ENCODE results near the gene MYRIP. TPM values are rescaled to one million over a fixed set of nuclear protein-coding genes. Genes with fewer than 3 reads are reported as not detected.

MYRIP gene
- total and polyA plus RNA-seq, 4 donors = 0.98 to 11.7 (median 6.8) TPM

GRCh38 chr3:40012381-40012780, 203.0 kb downstream of the MYRIP start (continued):
- no peak for TF ChIP-seq ZBTB33 (IDR thresholded peaks at IDR 0.05)

DNA sequence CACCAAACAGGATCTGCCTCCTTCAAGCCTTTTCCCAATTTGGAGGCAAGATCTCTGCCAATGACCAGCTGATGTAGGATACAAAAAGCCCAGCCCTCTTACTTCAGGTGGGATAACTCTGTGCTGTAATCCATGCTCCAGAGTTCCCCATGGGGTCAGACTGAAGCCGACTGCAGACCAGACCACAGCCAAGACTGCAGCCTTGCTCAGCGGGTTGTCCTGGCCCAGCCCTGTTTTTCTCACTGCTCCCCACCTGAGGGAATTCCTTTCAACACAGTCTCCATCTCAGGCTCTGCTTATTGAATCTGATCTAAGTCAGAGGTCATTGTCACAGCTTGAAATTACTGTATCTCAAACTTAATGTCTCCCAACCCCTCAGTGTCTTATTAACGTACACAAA, 207.0 kb downstream of the MYRIP start:
- no peaks in the 10 kb centered on the region for H3K9me3 ChIP-seq (ENCODE audit: control insufficient read depth in 4 of 4, low read length in 3 of 4)
- no peak overlapping the region for H3K27ac ChIP-seq (ENCODE audit: low read depth in 1 of 2, low read length in 2 of 2)
- H3K9ac ChIP-seq (ENCODE audit: low read depth in 1 of 2, low read length in 2 of 2) = no peak overlapping the region
- no peaks in the 10 kb centered on the region for H3K4me1 ChIP-seq (ENCODE audit: control insufficient read depth in 4 of 4, insufficient read depth in 4 of 4, low read length in 3 of 4)
- peaks cover 0 to 6% (median 0%) of the 10 kb centered on the region in 4 donors for H3K36me3 ChIP-seq (ENCODE audit: control insufficient read depth in 4 of 4, insufficient read depth in 3 of 4, low read depth in 1 of 4, low read length in 3 of 4)
- no peaks in the 10 kb centered on the region for H3K27me3 ChIP-seq (ENCODE audit: control insufficient read depth in 4 of 4, insufficient read depth in 4 of 4, low read length in 3 of 4)
- no peak overlapping the region for H3K4me3 ChIP-seq (ENCODE audit: low read depth in 1 of 3, low read length in 3 of 3)
- WGBS = 65% methylated on average over 3 of the region's 3 CpGs
- TF ChIP-seq FOXA1 (IDR thresholded peaks at IDR 0.05) = no peak
- TF ChIP-seq, protein P1, sequence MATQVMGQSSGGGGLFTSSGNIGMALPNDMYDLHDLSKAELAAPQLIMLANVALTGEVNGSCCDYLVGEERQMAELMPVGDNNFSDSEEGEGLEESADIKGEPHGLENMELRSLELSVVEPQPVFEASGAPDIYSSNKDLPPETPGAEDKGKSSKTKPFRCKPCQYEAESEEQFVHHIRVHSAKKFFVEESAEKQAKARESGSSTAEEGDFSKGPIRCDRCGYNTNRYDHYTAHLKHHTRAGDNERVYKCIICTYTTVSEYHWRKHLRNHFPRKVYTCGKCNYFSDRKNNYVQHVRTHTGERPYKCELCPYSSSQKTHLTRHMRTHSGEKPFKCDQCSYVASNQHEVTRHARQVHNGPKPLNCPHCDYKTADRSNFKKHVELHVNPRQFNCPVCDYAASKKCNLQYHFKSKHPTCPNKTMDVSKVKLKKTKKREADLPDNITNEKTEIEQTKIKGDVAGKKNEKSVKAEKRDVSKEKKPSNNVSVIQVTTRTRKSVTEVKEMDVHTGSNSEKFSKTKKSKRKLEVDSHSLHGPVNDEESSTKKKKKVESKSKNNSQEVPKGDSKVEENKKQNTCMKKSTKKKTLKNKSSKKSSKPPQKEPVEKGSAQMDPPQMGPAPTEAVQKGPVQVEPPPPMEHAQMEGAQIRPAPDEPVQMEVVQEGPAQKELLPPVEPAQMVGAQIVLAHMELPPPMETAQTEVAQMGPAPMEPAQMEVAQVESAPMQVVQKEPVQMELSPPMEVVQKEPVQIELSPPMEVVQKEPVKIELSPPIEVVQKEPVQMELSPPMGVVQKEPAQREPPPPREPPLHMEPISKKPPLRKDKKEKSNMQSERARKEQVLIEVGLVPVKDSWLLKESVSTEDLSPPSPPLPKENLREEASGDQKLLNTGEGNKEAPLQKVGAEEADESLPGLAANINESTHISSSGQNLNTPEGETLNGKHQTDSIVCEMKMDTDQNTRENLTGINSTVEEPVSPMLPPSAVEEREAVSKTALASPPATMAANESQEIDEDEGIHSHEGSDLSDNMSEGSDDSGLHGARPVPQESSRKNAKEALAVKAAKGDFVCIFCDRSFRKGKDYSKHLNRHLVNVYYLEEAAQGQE (IDR thresholded peaks at IDR 0.05) = no peak
- no peak for TF ChIP-seq HNF4G (IDR thresholded peaks at IDR 0.05)
- no peak for TF ChIP-seq YY1 (IDR thresholded peaks at IDR 0.05)
- no peak for TF ChIP-seq SP1 (IDR thresholded peaks at IDR 0.05)
- TF ChIP-seq EGR1 (IDR thresholded peaks at IDR 0.05; ENCODE audit: low read depth in 2 of 2) = no peak
- TF ChIP-seq, protein P2, sequence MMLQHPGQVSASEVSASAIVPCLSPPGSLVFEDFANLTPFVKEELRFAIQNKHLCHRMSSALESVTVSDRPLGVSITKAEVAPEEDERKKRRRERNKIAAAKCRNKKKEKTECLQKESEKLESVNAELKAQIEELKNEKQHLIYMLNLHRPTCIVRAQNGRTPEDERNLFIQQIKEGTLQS (IDR thresholded peaks at IDR 0.05) = no peak
- TF ChIP-seq RXRA (IDR thresholded peaks at IDR 0.05) = no peak
- TF ChIP-seq CTCF (IDR thresholded peaks at IDR 0.05; ENCODE audit: low read depth, low read length, missing input control) = no peak
- no peak for TF ChIP-seq ZBTB33 (IDR thresholded peaks at IDR 0.05)
- no peak for TF ChIP-seq GABPA (IDR thresholded peaks at IDR 0.05 in 1 of 2, conservative IDR thresholded peaks at IDR 0.05 in 1 of 2)
- no peak for TF ChIP-seq RAD21 (IDR thresholded peaks at IDR 0.05)
- DNase-seq (ENCODE audit: low spot score) = no peak

Data from liver (tissue), 9 donors.